Measurements from ENCODE around the gene TADA2A.

TADA2A gene, protein sequence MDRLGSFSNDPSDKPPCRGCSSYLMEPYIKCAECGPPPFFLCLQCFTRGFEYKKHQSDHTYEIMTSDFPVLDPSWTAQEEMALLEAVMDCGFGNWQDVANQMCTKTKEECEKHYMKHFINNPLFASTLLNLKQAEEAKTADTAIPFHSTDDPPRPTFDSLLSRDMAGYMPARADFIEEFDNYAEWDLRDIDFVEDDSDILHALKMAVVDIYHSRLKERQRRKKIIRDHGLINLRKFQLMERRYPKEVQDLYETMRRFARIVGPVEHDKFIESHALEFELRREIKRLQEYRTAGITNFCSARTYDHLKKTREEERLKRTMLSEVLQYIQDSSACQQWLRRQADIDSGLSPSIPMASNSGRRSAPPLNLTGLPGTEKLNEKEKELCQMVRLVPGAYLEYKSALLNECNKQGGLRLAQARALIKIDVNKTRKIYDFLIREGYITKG

GRCh38 chr17:37406635-37407461 lies at the start of gene TADA2A, which contains the start of gene ACACA:
TADA2A (plus strand) TSS chr17:37406886; CDS start chr17:37411366, 4,480 bp downstream.
ACACA (minus strand) TSS chr17:37406836; CDS start chr17:37406299, 537 bp downstream.
- Mint-ChIP-seq H3K4me1 (ENCODE audit: low read depth) (peaks cover 58% of the 10 kb centered on the region), H3K27ac (peak within 1 kb of the TSS; percentile 97), H3K4me3 (peak within 1 kb of the TSS; percentile 99), H3K9me3 (no peaks in the 10 kb centered on the region), H3K36me3 (ENCODE audit: low read depth) (peaks cover 66% of the 10 kb centered on the region), H3K27me3 (no peaks in the 10 kb centered on the region)

- peaks cover 19% of the 10 kb centered on the region for H3K36me3 Mint-ChIP-seq (ENCODE audit: low read depth)
- peak overlapping the region; percentile 96 for H3K27ac Mint-ChIP-seq
- peaks cover 27% of the 10 kb centered on the region for H3K4me1 Mint-ChIP-seq (ENCODE audit: low read depth)
- peak overlapping the region; percentile 99 for H3K4me3 Mint-ChIP-seq
- no peaks in the 10 kb centered on the region for H3K27me3 Mint-ChIP-seq
- H3K9me3 Mint-ChIP-seq = no peaks in the 10 kb centered on the region
These were observed 48.4 kb upstream of the TADA2A start for GRCh38 chr17:37358098-37358829.

DNA sequence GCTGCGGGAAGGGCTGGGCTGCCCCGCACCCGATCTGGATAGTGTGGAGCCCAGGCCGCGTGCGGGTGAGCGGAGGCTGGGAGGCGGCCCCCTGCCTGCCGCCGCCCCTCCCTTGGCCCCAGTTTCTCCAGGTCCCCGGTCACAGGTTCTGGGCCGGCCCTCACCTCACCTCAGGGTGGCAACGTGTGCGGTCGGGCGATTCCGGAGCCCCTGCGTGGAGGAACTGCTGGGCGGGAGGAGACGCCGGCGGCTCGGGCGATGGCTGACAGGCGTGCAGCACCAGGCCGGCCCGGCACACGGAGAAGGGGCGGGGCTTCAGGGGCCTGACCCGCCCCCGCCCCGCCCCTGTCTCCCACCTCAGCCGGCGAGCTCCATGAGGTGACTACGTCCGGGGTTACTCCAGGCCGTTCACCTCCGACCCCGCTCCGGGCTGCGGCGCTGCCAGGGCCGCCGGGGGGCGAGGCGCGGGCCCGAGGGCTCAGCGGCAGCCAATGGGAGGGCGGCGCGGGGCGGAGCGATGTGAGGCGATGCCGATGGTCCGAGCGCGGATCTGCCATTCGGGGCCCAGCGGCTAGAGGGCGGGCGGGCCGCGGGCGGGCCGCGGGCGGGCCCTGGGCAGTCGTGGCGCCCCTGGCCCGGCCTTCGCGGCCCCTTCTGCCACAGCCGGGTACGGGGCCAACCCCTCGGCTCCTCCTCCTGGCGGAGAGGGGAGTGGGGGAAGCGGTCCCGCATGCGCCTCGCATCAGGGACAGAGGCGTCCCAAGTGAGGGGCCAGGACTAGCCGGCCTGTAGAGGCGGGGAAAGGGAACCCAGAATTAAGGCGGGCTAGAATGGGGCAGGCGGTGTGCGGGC lies 47.6 kb upstream of the TADA2A start:
- Mint-ChIP-seq H3K27me3 (no peaks in the 10 kb centered on the region), H3K4me1 (ENCODE audit: low read depth) (peaks cover 27% of the 10 kb centered on the region), H3K4me3 (peak overlapping the region; percentile 99), H3K27ac (peak overlapping the region; percentile 96), H3K9me3 (no peaks in the 10 kb centered on the region), H3K36me3 (ENCODE audit: low read depth) (peaks cover 19% of the 10 kb centered on the region)

DNA sequence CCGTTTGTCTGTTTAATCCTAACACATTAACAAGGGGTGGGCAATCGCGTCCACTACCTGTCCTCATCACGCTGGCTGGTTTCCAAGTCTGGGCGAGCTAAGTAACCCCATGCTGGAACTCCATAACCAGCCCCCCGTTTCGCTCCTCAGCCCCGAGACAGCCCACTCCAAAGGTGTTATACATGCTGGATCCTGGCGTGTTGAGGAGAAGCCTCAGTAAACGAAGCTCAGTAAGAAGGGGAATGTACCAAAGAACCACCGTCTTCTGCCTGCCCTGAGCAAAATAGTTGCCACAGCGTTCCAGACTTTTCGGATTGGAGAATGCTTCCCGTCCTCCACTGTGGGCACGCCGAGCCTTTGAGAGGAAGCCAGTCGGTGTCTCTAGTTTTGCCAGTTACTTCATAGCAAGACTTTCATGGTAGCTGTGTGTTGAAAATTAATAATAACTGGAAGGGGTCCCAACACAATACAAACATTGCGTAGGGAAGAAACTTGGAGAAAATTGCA lies 47.0 kb upstream of the TADA2A start:
- Mint-ChIP-seq H3K9me3 (no peaks in the 10 kb centered on the region), H3K27ac (peak overlapping the region; percentile 83), H3K36me3 (ENCODE audit: low read depth) (peaks cover 15% of the 10 kb centered on the region), H3K4me1 (ENCODE audit: low read depth) (peaks cover 23% of the 10 kb centered on the region), H3K27me3 (no peaks in the 10 kb centered on the region), H3K4me3 (peak overlapping the region; percentile 61)

GRCh38 chr17:37360632-37361031 lies 46.1 kb upstream of the TADA2A start:
- H3K9me3 Mint-ChIP-seq = no peaks in the 10 kb centered on the region
- H3K27me3 Mint-ChIP-seq = no peaks in the 10 kb centered on the region
- no peak overlapping the region for H3K4me3 Mint-ChIP-seq
- H3K27ac Mint-ChIP-seq = no peak overlapping the region
- peaks cover 23% of the 10 kb centered on the region for H3K4me1 Mint-ChIP-seq (ENCODE audit: low read depth)
- H3K36me3 Mint-ChIP-seq (ENCODE audit: low read depth) = peaks cover 15% of the 10 kb centered on the region

GRCh38 chr17:37361543-37361942 lies 45.1 kb upstream of the TADA2A start:
- peaks cover 14% of the 10 kb centered on the region for H3K36me3 Mint-ChIP-seq (ENCODE audit: low read depth)
- H3K27ac Mint-ChIP-seq = no peak overlapping the region
- no peaks in the 10 kb centered on the region for H3K27me3 Mint-ChIP-seq
- H3K4me1 Mint-ChIP-seq (ENCODE audit: low read depth) = peaks cover 22% of the 10 kb centered on the region
- H3K4me3 Mint-ChIP-seq = no peak overlapping the region
- no peaks in the 10 kb centered on the region for H3K9me3 Mint-ChIP-seq

DNA sequence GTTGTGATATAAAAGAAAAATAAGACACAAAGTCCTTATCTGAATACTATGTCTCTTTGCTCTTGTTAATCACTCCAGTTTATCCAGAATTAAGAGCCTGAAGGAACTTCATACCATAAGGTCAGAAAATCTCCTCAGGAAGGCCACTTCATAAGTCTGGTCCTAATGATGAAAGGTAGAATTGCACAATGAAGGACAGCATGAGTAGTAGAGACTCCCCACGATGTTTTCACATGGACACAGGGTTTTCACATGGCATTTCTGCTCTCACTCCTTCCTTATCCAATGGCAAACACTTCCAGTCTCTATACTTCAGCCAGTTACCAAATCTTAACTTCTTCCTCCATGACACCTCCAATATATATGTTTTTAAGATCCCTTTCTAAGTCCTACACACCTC lies 41.1 kb upstream of the TADA2A start:
- Mint-ChIP-seq H3K4me3 (no peak overlapping the region), H3K27ac (no peak overlapping the region), H3K4me1 (ENCODE audit: low read depth) (no peaks in the 10 kb centered on the region), H3K27me3 (no peaks in the 10 kb centered on the region), H3K36me3 (ENCODE audit: low read depth) (no peaks in the 10 kb centered on the region), H3K9me3 (no peaks in the 10 kb centered on the region)

DNA sequence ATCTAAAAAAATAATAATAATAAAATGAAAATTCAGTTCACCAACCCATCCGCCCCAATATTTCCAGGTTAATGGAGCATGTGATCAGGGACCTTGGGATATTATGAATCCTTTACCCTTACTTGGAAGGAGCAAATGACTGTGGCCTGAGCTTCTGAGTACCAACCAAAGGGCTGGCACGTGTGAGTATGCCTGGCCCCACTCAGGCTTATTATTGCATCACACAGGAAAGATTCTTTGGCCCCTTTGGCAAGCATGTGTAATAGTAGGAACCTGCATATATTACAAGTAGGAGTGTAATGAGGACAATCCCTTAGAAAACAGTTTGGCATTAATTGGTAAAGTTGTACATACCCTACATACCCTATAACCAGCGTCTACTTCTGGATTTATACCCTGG lies 38.1 kb upstream of the TADA2A start:
- no peaks in the 10 kb centered on the region for H3K36me3 Mint-ChIP-seq (ENCODE audit: low read depth)
- no peak overlapping the region for H3K4me3 Mint-ChIP-seq
- H3K9me3 Mint-ChIP-seq = no peaks in the 10 kb centered on the region
- H3K27ac Mint-ChIP-seq = no peak overlapping the region
- no peaks in the 10 kb centered on the region for H3K27me3 Mint-ChIP-seq
- H3K4me1 Mint-ChIP-seq (ENCODE audit: low read depth) = no peaks in the 10 kb centered on the region

DNA sequence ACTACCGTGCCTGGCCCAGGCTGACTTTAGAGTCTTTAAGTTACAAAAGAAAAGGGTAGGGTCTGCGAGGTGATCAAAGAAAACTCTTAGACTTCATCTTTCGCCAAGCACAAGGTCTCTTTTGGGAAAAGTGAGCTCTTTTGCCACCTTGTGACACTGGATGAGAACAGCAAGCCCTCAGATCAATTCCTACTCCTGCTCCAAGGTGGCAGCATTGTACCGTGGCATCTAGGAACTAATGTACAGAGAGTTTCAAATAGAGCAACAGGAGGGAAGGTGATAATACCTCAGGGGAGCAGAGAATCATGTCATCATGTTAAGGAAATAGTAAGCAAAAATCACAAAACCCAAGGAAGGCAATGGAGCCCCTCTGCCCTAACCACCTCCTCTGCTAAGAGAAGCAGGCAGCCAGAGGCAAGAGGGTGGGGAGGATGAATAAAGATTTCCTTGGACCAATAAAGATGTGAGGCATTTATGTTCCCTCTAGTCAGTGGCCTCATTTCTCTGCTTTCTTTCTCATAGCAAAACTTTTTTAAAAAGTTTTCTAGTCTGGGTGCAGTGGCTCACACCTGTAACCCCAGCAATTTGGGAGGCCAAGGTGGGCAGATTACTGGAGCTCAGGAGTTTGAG lies 33.0 kb upstream of the TADA2A start:
- no peaks in the 10 kb centered on the region for H3K9me3 Mint-ChIP-seq
- H3K27me3 Mint-ChIP-seq = no peaks in the 10 kb centered on the region
- no peaks in the 10 kb centered on the region for H3K4me1 Mint-ChIP-seq (ENCODE audit: low read depth)
- H3K4me3 Mint-ChIP-seq = no peak overlapping the region
- H3K27ac Mint-ChIP-seq = no peak overlapping the region
- no peaks in the 10 kb centered on the region for H3K36me3 Mint-ChIP-seq (ENCODE audit: low read depth)

GRCh38 chr17:37375706-37376105 lies 31.0 kb upstream of the TADA2A start, which contains the start of gene C17orf78:
C17orf78 (plus strand) TSS chr17:37375985; CDS start chr17:37376093, 108 bp downstream.
- Mint-ChIP-seq H3K4me3 (no peak within 1 kb of the TSS), H3K9me3 (no peaks in the 10 kb centered on the region), H3K4me1 (ENCODE audit: low read depth) (no peaks in the 10 kb centered on the region), H3K36me3 (ENCODE audit: low read depth) (no peaks in the 10 kb centered on the region), H3K27ac (no peak within 1 kb of the TSS), H3K27me3 (no peaks in the 10 kb centered on the region)

DNA sequence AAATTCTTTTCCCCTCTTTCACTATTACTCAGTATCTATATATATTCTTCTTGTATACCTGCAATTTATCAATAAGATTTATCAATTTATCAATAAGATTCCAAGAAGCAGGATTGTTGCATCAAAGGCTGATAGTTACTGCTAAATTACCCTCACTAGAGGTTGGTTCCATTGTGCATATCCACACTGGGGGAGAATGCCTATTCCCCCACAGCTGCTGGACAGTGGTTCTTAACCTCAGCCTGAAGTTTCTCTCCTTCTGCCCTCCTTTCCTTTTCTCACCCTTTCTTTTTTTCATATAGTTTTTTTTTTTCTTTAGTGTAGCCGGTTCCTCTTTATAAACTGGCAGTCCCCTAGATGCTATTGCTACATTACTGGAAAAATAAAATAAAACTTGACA lies 24.6 kb upstream of the TADA2A start:
- no peak overlapping the region for H3K27ac Mint-ChIP-seq
- H3K4me1 Mint-ChIP-seq (ENCODE audit: low read depth) = no peaks in the 10 kb centered on the region
- H3K36me3 Mint-ChIP-seq (ENCODE audit: low read depth) = no peaks in the 10 kb centered on the region
- no peaks in the 10 kb centered on the region for H3K27me3 Mint-ChIP-seq
- H3K4me3 Mint-ChIP-seq = no peak overlapping the region
- no peaks in the 10 kb centered on the region for H3K9me3 Mint-ChIP-seq

DNA sequence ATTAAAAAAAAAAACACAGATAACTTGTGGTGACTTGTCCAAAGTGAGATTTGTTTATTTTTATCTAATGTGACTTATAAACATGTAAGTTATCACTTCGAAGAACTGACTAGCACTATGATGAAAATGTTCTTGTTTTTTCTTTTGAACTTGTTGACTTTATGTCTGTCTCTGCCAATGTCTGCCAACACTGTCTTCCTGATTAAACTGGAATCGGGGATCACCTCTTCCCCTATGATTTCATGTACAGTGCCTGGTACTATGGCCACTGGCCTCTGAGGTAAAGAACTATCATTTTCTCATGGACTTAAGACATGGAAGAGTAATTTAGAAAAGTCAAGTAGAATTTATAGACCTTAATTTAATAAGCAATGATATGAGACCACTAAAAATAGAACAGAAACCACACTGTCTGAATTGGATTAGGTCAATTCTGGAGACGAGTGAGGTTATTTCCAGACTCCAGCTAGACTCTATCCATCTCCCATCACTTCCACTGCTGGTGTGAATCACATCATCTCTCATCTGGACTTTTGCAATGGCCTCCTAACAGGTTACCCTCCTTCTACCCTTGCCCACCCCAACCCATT lies 22.0 kb upstream of the TADA2A start:
- Mint-ChIP-seq H3K27ac (no peak overlapping the region), H3K36me3 (ENCODE audit: low read depth) (no peaks in the 10 kb centered on the region), H3K27me3 (no peaks in the 10 kb centered on the region), H3K9me3 (no peaks in the 10 kb centered on the region), H3K4me3 (no peak overlapping the region), H3K4me1 (ENCODE audit: low read depth) (no peaks in the 10 kb centered on the region)

GRCh38 chr17:37385474-37385990 lies 21.2 kb upstream of the TADA2A start:
- H3K4me3 Mint-ChIP-seq = no peak overlapping the region
- H3K27me3 Mint-ChIP-seq = no peaks in the 10 kb centered on the region
- H3K4me1 Mint-ChIP-seq (ENCODE audit: low read depth) = no peaks in the 10 kb centered on the region
- no peaks in the 10 kb centered on the region for H3K36me3 Mint-ChIP-seq (ENCODE audit: low read depth)
- no peak overlapping the region for H3K27ac Mint-ChIP-seq
- H3K9me3 Mint-ChIP-seq = no peaks in the 10 kb centered on the region
